ENCODE results near the gene KRTAP5-1.

Gene KRTAP5-1

DNA sequence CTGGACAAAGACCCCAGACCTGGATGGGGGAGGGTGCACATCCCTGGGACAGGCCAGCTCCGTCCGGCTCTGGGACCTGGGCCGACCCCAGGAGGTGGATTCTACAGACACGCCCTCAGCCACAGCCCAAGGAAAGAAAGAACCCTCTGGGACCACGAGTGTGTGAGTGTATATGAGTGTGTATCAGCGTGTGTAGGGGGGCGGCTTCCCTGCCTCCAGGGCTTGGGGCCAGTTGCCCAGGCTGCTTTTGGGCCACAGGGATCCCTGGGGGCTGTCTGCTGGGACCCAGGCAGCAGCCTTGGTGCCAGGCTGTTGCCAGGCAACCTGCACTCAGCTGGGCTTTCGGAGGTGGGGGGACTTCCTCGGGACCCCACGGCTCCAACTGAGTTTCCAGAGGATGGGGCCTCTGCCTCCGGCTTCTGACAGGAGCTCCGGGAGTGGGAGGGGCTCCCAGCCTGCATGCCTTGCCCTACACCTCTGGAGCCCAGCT lies 21.9 kb downstream of the KRTAP5-1 start:
- no peak for DNase-seq (ENCODE audit: low read depth in 1 of 2, low spot score in 1 of 2)
- no peak overlapping the region for H3K27ac ChIP-seq (replicated peaks)
- TF ChIP-seq POLR2AphosphoS5 (IDR thresholded peaks at IDR 0.05; ENCODE audit: low read depth) = no peak
- TF ChIP-seq, protein P1, sequence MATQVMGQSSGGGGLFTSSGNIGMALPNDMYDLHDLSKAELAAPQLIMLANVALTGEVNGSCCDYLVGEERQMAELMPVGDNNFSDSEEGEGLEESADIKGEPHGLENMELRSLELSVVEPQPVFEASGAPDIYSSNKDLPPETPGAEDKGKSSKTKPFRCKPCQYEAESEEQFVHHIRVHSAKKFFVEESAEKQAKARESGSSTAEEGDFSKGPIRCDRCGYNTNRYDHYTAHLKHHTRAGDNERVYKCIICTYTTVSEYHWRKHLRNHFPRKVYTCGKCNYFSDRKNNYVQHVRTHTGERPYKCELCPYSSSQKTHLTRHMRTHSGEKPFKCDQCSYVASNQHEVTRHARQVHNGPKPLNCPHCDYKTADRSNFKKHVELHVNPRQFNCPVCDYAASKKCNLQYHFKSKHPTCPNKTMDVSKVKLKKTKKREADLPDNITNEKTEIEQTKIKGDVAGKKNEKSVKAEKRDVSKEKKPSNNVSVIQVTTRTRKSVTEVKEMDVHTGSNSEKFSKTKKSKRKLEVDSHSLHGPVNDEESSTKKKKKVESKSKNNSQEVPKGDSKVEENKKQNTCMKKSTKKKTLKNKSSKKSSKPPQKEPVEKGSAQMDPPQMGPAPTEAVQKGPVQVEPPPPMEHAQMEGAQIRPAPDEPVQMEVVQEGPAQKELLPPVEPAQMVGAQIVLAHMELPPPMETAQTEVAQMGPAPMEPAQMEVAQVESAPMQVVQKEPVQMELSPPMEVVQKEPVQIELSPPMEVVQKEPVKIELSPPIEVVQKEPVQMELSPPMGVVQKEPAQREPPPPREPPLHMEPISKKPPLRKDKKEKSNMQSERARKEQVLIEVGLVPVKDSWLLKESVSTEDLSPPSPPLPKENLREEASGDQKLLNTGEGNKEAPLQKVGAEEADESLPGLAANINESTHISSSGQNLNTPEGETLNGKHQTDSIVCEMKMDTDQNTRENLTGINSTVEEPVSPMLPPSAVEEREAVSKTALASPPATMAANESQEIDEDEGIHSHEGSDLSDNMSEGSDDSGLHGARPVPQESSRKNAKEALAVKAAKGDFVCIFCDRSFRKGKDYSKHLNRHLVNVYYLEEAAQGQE (IDR thresholded peaks at IDR 0.05; ENCODE audit: insufficient replicate concordance, low read depth) = no peak
- TF ChIP-seq, protein P2, sequence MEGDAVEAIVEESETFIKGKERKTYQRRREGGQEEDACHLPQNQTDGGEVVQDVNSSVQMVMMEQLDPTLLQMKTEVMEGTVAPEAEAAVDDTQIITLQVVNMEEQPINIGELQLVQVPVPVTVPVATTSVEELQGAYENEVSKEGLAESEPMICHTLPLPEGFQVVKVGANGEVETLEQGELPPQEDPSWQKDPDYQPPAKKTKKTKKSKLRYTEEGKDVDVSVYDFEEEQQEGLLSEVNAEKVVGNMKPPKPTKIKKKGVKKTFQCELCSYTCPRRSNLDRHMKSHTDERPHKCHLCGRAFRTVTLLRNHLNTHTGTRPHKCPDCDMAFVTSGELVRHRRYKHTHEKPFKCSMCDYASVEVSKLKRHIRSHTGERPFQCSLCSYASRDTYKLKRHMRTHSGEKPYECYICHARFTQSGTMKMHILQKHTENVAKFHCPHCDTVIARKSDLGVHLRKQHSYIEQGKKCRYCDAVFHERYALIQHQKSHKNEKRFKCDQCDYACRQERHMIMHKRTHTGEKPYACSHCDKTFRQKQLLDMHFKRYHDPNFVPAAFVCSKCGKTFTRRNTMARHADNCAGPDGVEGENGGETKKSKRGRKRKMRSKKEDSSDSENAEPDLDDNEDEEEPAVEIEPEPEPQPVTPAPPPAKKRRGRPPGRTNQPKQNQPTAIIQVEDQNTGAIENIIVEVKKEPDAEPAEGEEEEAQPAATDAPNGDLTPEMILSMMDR (IDR thresholded peaks at IDR 0.05; ENCODE audit: insufficient read depth, low read length) = no peak
- no peak for TF ChIP-seq GABPA (IDR thresholded peaks at IDR 0.05; ENCODE audit: low read depth)
- TF ChIP-seq SPI1 (IDR thresholded peaks at IDR 0.05; ENCODE audit: borderline replicate concordance, low read depth) = no peak

DNA sequence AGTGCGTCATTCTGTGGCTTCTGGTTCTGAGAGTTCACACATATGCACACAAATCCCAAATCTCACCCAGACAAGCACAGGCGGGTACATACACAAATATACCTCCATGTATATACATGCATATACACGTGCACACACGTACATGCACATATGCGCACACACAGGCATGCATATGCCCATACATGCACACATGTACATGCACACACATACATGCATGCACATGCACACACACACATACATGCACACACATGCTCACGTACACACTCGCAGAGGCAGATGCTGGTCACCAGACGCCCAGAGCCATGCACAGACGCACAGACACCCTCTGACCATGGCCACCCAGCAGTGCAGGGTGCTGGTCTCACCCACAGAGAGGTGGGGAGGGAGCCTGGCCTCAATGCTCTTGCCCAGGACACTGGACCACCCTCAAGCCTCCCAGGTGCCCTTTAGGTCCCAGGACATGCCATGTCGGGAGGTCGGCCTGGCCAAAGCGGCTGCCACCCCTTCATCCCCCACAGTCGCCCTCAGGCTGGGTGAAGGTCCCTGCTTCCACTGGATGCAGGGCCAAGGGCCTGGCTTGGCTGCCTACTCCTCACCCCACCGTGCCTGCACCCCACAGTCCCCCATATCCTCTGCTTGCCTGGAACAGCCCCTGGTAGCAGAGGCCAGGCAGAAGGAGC lies 22.5 kb downstream of the KRTAP5-1 start:
- H3K27me3 ChIP-seq (ENCODE audit: insufficient read depth, poor library complexity, severe bottlenecking) = peaks cover 29% of the 10 kb centered on the region
- TF ChIP-seq, protein P1 (IDR thresholded peaks at IDR 0.05; ENCODE audit: insufficient replicate concordance, low read depth) = no peak
- TF ChIP-seq, protein P2 (IDR thresholded peaks at IDR 0.05; ENCODE audit: insufficient read depth, low read length) = no peak
- TF ChIP-seq SPI1 (IDR thresholded peaks at IDR 0.05; ENCODE audit: borderline replicate concordance, low read depth) = no peak
- no peak for TF ChIP-seq POLR2AphosphoS5 (IDR thresholded peaks at IDR 0.05; ENCODE audit: low read depth)
- TF ChIP-seq GABPA (IDR thresholded peaks at IDR 0.05; ENCODE audit: low read depth) = no peak
- H3K27ac ChIP-seq (replicated peaks) = no peak overlapping the region
- no peak for DNase-seq (ENCODE audit: low read depth in 1 of 2, low spot score in 1 of 2)
- H3K4me3 ChIP-seq (replicated peaks; ENCODE audit: insufficient read depth, low read length) = no peak overlapping the region

More for the DNA sequence above, 21.9 kb downstream of the KRTAP5-1 start:
- Histone ChIP-seq H3K27me3 (ENCODE audit: insufficient read depth, poor library complexity, severe bottlenecking) (peaks cover 26% of the 10 kb centered on the region), H3K4me3 (replicated peaks; ENCODE audit: insufficient read depth, low read length) (no peak overlapping the region)

DNA sequence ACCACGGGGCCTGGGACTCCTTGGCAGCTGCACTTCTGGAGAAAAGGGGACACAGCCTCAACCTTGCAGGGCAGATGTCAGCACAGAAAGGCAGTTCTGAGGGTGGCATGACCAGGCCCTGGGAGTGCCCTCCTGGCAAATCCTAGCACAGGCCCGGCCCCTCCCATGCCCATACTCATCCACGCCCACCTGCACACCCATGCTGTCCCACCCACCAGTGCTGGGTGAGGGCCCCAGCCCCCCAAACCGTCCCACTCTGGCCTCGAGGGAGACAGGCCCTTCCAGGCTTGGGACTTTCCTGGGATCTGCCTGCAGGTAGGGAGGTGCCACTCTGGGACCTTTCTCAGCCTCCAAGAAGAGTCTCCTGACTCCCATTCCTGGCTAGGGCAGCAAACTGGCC lies 23.1 kb downstream of the KRTAP5-1 start:
- H3K27me3 ChIP-seq (ENCODE audit: insufficient read depth, poor library complexity, severe bottlenecking) = peaks cover 30% of the 10 kb centered on the region
- H3K4me3 ChIP-seq (replicated peaks; ENCODE audit: insufficient read depth, low read length) = no peak overlapping the region
- DNase-seq (ENCODE audit: low read depth in 1 of 2, low spot score in 1 of 2) = no peak
- no peak for TF ChIP-seq SPI1 (IDR thresholded peaks at IDR 0.05; ENCODE audit: borderline replicate concordance, low read depth)
- TF ChIP-seq, protein P2 (IDR thresholded peaks at IDR 0.05; ENCODE audit: insufficient read depth, low read length) = no peak
- TF ChIP-seq, protein P1 (IDR thresholded peaks at IDR 0.05; ENCODE audit: insufficient replicate concordance, low read depth) = no peak
- no peak for TF ChIP-seq GABPA (IDR thresholded peaks at IDR 0.05; ENCODE audit: low read depth)
- no peak for TF ChIP-seq POLR2AphosphoS5 (IDR thresholded peaks at IDR 0.05; ENCODE audit: low read depth)
- H3K27ac ChIP-seq (replicated peaks) = no peak overlapping the region
